ENCODE data around the gene NRP1.

Gene NRP1

DNA sequence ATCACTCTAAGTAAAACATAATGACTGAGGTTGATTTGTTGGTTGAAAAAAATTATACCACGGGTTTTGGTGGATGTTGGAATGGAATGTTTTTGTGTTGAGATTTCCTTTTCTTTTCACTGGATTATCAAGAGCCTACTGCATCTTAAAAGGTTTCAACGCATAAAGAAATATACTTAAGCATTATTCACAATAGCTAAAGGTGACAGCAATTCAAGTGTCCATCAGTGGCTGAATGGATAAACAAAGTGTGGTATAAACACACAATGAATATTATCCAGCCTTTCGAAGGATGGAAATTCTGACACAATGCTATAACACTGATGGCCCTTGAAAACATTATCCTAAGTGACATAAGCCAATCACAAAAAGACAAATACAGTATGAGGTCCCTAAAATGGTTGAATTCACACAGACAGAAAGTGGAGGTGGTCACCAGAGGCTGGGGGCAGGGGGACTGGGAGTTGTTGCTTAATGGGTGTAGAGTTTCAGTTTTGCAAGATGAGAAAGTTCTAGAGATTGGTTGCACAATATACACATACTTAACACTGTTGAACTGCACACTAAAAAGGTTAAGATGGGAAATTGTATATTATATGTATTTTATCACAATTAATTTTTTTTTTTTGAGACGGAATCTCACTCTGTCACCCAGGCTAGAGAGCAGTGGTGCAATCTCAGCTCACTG is 122.3 kb downstream of the NRP1 start:
- DNase-seq, result no peak

- DNase-seq, result peak; percentile 87
These were observed 123.2 kb downstream of the NRP1 start for GRCh38 chr10:33211106-33211878.

- DNase-seq, result no peak
These were observed 124.7 kb downstream of the NRP1 start for GRCh38 chr10:33209802-33210201.

GRCh38 chr10:33208166-33208565 is 126.3 kb downstream of the NRP1 start:
- no peak for DNase-seq

GRCh38 chr10:33204031-33204430 is 130.4 kb downstream of the NRP1 start:
- no peak for DNase-seq

DNA sequence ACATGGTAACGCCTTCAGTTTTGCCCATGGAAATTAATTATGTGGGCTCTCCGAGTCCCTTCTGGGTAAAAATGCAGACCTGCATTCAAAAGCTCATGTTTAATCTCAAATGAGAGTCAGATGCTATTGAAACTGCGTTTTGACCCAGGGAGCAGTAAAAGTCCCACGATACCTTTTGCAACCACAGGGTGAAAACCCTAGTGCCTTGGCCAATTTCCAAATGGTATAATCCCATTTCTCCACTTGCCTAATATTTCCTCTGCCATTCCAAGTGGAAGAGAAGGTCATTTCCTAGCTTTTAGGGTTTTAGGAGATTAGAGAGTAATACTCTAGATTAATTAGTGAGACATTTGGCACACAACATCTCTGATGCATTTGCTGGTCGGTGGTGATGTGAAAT is 132.5 kb downstream of the NRP1 start:
- no peak for DNase-seq

- DNase-seq, result no peak
These were observed 133.2 kb downstream of the NRP1 start for GRCh38 chr10:33201056-33201780.

DNA sequence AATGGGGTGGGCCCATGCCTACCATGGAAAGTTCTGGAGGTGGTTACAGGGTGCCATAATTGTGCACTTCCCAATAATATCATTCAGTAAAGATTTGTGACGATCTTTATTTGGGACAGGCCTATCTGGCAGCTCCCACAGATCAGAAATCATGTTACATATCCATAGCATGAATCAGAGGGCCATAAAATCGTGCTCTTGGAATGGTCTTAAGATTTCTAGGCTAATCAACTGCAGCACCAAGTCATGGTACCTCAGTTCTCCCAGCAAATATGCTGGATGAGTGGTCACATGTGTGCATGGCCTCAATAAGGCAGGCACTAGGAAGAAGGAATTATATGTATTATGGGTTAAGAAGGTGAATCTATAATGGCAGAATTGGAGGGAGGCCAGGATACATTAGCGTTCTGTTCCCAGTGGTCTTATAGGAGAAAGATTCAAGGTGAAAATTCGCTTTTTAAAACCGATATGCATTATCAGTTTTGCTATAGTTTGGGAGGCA is 134.7 kb downstream of the NRP1 start:
- no peak for DNase-seq

- DNase-seq, result no peak
These were observed 135.9 kb downstream of the NRP1 start for GRCh38 chr10:33198610-33199009.

- DNase-seq, result no peak
These were observed 137.6 kb downstream of the NRP1 start for GRCh38 chr10:33196710-33197491.

DNA sequence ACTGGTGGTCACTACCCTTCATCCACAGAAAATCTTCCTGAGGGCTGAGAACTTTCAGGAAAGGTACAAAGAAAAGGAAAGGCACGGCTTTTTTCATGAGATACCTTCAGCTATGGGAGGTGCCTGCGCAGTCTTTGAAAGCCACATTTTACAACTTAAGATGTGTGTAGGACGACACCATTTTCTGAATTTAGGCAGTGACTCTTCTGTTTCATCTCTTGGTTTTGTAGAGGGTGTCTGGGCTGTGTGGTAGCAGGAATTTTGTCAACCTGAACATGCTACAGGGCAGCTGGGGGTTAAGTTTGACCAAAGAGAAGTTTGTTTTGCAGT is 138.1 kb downstream of the NRP1 start:
- no peak for DNase-seq

- DNase-seq, result no peak
These were observed 138.7 kb downstream of the NRP1 start for GRCh38 chr10:33195608-33196376.

DNA sequence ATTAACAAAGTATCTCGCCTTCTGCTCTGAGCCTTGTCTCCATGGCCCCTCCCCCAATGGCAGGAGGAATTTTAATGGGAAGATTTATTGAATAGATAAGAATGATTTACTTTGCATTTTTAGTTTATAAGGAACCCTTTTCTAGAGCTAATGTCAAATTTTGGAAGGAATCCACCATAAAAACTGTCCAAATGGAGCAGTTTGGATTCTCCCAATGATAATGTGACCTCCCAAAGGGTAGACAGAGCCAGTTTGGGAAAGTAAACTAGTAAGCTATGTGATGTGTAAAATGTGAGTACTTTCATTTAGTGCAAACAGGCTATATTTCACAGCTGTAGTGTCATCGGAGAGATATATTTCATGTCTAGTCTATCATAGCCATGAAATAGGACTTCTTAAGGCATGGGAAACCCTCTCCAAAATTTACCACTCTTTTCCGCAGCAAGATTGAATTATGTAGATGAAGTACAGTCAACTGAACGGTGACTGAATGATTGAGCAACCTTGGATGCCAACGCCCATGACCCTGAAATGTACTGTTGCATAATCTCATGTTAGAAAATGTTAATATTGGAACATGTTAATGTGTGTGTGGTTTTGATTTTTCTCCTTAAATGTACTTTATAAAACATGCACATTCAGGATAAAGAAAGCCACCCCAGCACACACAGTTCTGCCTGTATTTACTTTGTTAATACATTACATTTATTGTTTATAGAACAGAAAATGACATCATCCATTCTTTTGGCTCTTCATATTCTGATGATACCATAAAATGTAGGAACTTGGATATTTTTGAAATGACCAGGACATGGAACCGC is 140.6 kb downstream of the NRP1 start:
- peak; percentile 74 for DNase-seq

DNA sequence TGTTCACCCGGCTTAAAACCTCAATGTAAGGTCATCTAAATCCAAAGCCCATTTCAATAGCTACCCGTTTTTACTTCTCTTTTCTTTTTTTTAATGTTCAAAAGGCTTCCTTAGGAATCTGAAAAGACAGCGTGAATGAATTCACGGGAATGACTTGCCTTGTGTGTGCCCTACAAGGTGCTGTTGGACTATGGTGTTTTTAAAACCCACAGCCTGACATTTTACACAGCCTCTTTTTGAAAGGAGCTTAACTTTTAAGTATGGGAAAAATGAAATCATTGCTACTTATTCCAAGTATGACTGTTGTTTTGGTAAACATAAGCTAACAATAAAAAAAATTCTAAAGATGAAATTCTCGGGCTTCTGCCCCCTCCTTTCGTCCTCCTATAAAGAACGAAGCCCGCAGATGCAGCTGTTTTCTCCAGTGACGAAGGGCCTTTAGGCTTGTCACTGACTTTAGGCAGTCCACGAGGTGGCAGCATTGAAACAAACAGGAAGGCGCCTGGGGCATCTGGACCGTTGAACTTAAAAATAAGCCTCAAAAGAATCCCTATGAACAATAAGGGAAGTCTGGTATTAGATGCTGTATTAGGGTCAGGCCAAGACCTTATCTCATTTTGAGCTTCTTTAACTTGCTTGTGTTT is 141.3 kb downstream of the NRP1 start:
- peak; percentile 90 for DNase-seq

DNA sequence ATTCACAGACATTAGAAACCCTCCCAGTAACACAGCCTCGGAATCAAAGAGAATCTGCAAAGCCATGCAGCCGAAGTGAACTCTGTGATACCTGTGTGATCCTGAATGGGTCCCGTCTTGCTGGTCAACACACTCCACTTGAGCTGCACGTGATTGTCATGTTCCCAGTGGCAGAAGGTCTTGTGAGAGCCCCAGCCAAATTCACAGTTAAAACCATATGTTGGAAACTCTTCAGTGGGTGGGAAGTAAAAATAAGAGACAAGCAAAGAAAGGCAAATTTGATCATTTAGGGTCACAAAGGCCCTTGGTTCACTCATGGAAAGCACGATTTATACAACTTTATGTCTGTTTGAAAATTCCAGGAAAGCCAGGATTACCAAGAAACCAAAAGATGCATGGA is 142.3 kb downstream of the NRP1 start:
- DNase-seq, result no peak

- DNase-seq, result no peak
These were observed 144.1 kb downstream of the NRP1 start for GRCh38 chr10:33190406-33190805.

- DNase-seq, result no peak
These were observed 144.7 kb downstream of the NRP1 start for GRCh38 chr10:33189808-33190207.

DNA sequence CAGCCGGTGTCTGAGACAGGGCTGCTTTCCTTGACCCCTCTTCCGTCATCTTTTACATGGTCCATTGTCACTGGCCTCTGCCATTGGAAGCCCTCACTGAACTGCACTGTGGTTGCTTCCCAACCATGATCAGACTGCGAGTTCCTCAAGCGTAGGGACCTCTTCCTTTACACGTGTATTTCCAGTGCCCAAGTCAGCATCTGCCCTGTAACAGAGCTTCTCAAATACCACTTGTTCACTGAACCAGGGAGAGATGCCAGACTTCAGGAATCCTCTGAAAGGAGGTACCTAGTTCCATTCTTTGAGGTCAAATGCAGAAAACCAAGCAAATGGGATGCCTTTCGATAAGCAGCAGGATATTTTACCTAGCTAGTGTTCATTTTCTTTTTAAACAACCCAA is 145.1 kb downstream of the NRP1 start:
- no peak for DNase-seq

- DNase-seq, result no peak
These were observed 147.0 kb downstream of the NRP1 start for GRCh38 chr10:33187427-33187999.

- no peak for DNase-seq
These were observed 148.3 kb downstream of the NRP1 start for GRCh38 chr10:33186150-33186549.

All from fibroblast of skin of scalp (primary cell).